Measurements from ENCODE around the gene SCN4A.
A peak's percentile ranks its signal among the peaks of the same experiment; 100 is the strongest.

The SCN4A gene

GRCh38 chr17:64016974-64017373, 44.3 kb upstream of the SCN4A start:
- ATAC-seq (ENCODE audit: insufficient read depth, low read depth) (no peak), DNase-seq (no peak)
- H2AFZ ChIP-seq (ENCODE audit: low read depth, low read length): no peak overlapping the region
- H3K79me2 ChIP-seq (ENCODE audit: insufficient read depth, low read length): peaks cover 69% of the 10 kb centered on the region
- no peaks in the 10 kb centered on the region for H3K27me3 ChIP-seq (ENCODE audit: insufficient read depth, low read length, poor library complexity)
- no peaks in the 10 kb centered on the region for H3K9me3 ChIP-seq (ENCODE audit: insufficient read depth, low read length, severe bottlenecking)
- H4K20me1 ChIP-seq (ENCODE audit: insufficient read depth, low read length): no peaks in the 10 kb centered on the region
- peak overlapping the region; percentile 30 for H3K9ac ChIP-seq (ENCODE audit: low read depth, low read length)
- H3K4me1 ChIP-seq (ENCODE audit: insufficient read depth, low read length): peaks cover 77% of the 10 kb centered on the region
- no peak overlapping the region for H3K4me3 ChIP-seq (ENCODE audit: low read depth in 1 of 2, low read length in 2 of 2)
- no peaks in the 10 kb centered on the region for H3K36me3 ChIP-seq (ENCODE audit: insufficient read depth, low read length)
- TF ChIP-seq EZH2 (IDR thresholded peaks at IDR 0.05; ENCODE audit: borderline replicate concordance, low read depth, low read length, severe bottlenecking) (no peak), CTCF (IDR thresholded peaks at IDR 0.05; ENCODE audit: borderline replicate concordance, extremely low read depth, low read length, poor library complexity, severe bottlenecking) (no peak)
- H3K27ac ChIP-seq (ENCODE audit: low read length): peak overlapping the region; percentile 59
- H3K4me2 ChIP-seq (ENCODE audit: insufficient read depth, low read length): peak overlapping the region; percentile 55

- DNase-seq (peak; percentile 46), ATAC-seq (ENCODE audit: insufficient read depth, low read depth) (0 out of 3 replicates have a peak, but pooled peaks have one; percentile 26)
- peaks cover 73% of the 10 kb centered on the region for H3K79me2 ChIP-seq (ENCODE audit: insufficient read depth, low read length)
- H3K27me3 ChIP-seq (ENCODE audit: insufficient read depth, low read length, poor library complexity): no peaks in the 10 kb centered on the region
- H2AFZ ChIP-seq (ENCODE audit: low read depth, low read length): no peak overlapping the region
- H3K27ac ChIP-seq (ENCODE audit: low read length): peak overlapping the region; percentile 59
- peak overlapping the region; percentile 55 for H3K4me2 ChIP-seq (ENCODE audit: insufficient read depth, low read length)
- no peaks in the 10 kb centered on the region for H4K20me1 ChIP-seq (ENCODE audit: insufficient read depth, low read length)
- no peaks in the 10 kb centered on the region for H3K36me3 ChIP-seq (ENCODE audit: insufficient read depth, low read length)
- TF ChIP-seq EZH2 (IDR thresholded peaks at IDR 0.05; ENCODE audit: borderline replicate concordance, low read depth, low read length, severe bottlenecking): no peak
- TF ChIP-seq CTCF (IDR thresholded peaks at IDR 0.05; ENCODE audit: borderline replicate concordance, extremely low read depth, low read length, poor library complexity, severe bottlenecking): peak; percentile 50
- H3K4me1 ChIP-seq (ENCODE audit: insufficient read depth, low read length): peaks cover 70% of the 10 kb centered on the region
- peak overlapping the region in 1 of 2 experiments; percentile 40; a peak in 2 of 4 replicates for H3K4me3 ChIP-seq (ENCODE audit: low read depth in 1 of 2, low read length in 2 of 2)
- no peaks in the 10 kb centered on the region for H3K9me3 ChIP-seq (ENCODE audit: insufficient read depth, low read length, severe bottlenecking)
- peak overlapping the region; percentile 30 for H3K9ac ChIP-seq (ENCODE audit: low read depth, low read length)
Observed at GRCh38 chr17:64016231-64016784, 43.6 kb upstream of the SCN4A start.

DNA sequence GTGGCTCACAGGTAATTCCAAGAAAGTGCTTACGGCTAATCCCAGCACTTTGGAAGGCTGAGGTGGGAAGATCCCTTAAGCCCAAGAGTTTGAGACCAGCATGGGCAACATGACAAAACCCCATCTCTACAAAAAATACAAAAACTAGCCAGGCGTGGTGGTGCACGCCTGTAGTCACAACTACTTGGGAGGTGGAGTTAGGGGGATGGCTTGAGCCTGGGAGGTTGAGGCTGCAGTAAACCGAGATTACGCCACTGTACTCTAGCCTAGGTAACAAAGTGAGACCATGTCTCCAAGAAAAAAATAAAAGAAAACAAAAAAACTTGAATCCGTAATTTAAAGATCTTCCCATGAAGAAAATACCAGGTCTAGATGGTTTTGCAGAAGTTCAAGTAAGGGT, 42.7 kb upstream of the SCN4A start:
- DNase-seq (no peak), ATAC-seq (ENCODE audit: insufficient read depth, low read depth) (no peak)
- peak overlapping the region; percentile 55 for H3K4me2 ChIP-seq (ENCODE audit: insufficient read depth, low read length)
- no peak overlapping the region for H2AFZ ChIP-seq (ENCODE audit: low read depth, low read length)
- peaks cover 74% of the 10 kb centered on the region for H3K79me2 ChIP-seq (ENCODE audit: insufficient read depth, low read length)
- no peak for TF ChIP-seq EZH2 (IDR thresholded peaks at IDR 0.05; ENCODE audit: borderline replicate concordance, low read depth, low read length, severe bottlenecking)
- TF ChIP-seq CTCF (IDR thresholded peaks at IDR 0.05; ENCODE audit: borderline replicate concordance, extremely low read depth, low read length, poor library complexity, severe bottlenecking): no peak
- H3K4me3 ChIP-seq (ENCODE audit: low read depth in 1 of 2, low read length in 2 of 2): peak overlapping the region in 1 of 2 experiments; percentile 6; a peak in 2 of 4 replicates
- H4K20me1 ChIP-seq (ENCODE audit: insufficient read depth, low read length): no peaks in the 10 kb centered on the region
- H3K27ac ChIP-seq (ENCODE audit: low read length): peak overlapping the region; percentile 69
- H3K9ac ChIP-seq (ENCODE audit: low read depth, low read length): peak overlapping the region; percentile 28
- H3K27me3 ChIP-seq (ENCODE audit: insufficient read depth, low read length, poor library complexity): no peaks in the 10 kb centered on the region
- no peaks in the 10 kb centered on the region for H3K9me3 ChIP-seq (ENCODE audit: insufficient read depth, low read length, severe bottlenecking)
- H3K4me1 ChIP-seq (ENCODE audit: insufficient read depth, low read length): peaks cover 64% of the 10 kb centered on the region
- no peaks in the 10 kb centered on the region for H3K36me3 ChIP-seq (ENCODE audit: insufficient read depth, low read length)

Measured in DND-41 (cell line).